Panc1 (cell line): Measurements from ENCODE around the gene FSHR. TPM values are rescaled to one million over a fixed set of nuclear protein-coding genes. Genes with fewer than 3 reads are reported as not detected.

Experiments used
- ATAC-seq: fragments of 200-7000 bp; cut with Tn5 transposase; 2 replicates; pipeline ENCODE4 v1.9.1; 2020; ENCODE audit warnings: mild to moderate bottlenecking, moderate library complexity
- BruUV-seq: library from RNA; stranded (reverse); fragments of 400-500 nt; replicated peaks from 2 replicates; lab custom pipeline; 2021; lab: Mats Ljungman, UMichigan
- CTCF ChIA-PET: fragments of 300-600 bp; sonication (Branson Sonifier 250); formaldehyde crosslinking; loops from one replicate; lab custom pipeline; 2022; ENCODE audit warnings: antibody characterized with exemption; lab: Charles Lee
- POLR2A ChIA-PET: fragments of 300-600 bp; sonication (Branson Sonifier 250); formaldehyde crosslinking; loops from one replicate; lab custom pipeline; 2022; ENCODE audit warnings: antibody characterized with exemption; lab: Charles Lee
- DNase-seq: peaks from one replicate; pipeline ENCODE4 v3.0.0-alpha.2; 2010; ENCODE audit warnings: low read depth, low spot score
- H3K27ac ChIP-seq: 2 replicates; pipeline ENCODE4 v1.5.1; 2011; ENCODE audit warnings: mild to moderate bottlenecking, low read length, inconsistent platforms
- H3K27me3 ChIP-seq: fragments of 200-500 bp; sonication (Bioruptor generic); 2 replicates; pipeline ENCODE4 v1.6.0; 2014; ENCODE audit warnings: low read length, inconsistent platforms; ENCODE audit not compliant: control insufficient read depth, insufficient read depth
- H3K36me3 ChIP-seq: fragments of 200-500 bp; sonication (Bioruptor generic); 2 replicates; pipeline ENCODE4 v1.5.1; 2014; ENCODE audit warnings: inconsistent platforms, mild to moderate bottlenecking, low read length, moderate library complexity; ENCODE audit not compliant: control insufficient read depth, insufficient read depth
- H3K4me1 ChIP-seq: 2 replicates; pipeline ENCODE4 v1.5.1; 2011; ENCODE audit warnings: inconsistent platforms, mild to moderate bottlenecking, low read length, moderate library complexity; ENCODE audit not compliant: control insufficient read depth, insufficient read depth
- H3K4me3 ChIP-seq, 2 experiments: 2 replicates each; pipeline ENCODE4 v1.5.1; 2011 to 2012; ENCODE audit warnings: low read depth in 2 of 2, low read length in 2 of 2, mild to moderate bottlenecking in 2 of 2, inconsistent platforms in 1 of 2, moderate library complexity in 1 of 2
- H3K9me3 ChIP-seq: fragments of 200-500 bp; sonication (Bioruptor generic); 2 replicates; pipeline ENCODE4 v1.5.1; 2014; ENCODE audit warnings: low read depth, mild to moderate bottlenecking, inconsistent platforms, low read length, moderate library complexity; ENCODE audit not compliant: control insufficient read depth, insufficient read depth
- POLR2AphosphoS5 ChIP-seq: IDR thresholded peaks from 2 replicates; pipeline ENCODE4 v1.6.1; 2012; ENCODE audit warnings: mild to moderate bottlenecking, low read depth, low read length, moderate library complexity
- REST ChIP-seq, 2 experiments: IDR thresholded peaks; 2 replicates each; pipeline ENCODE4 v1.6.1; 2011 to 2012; ENCODE audit warnings: low read depth in 2 of 2, control low read depth in 1 of 2, low read length in 1 of 2, mild to moderate bottlenecking in 1 of 2, moderate library complexity in 1 of 2; ENCODE audit not compliant: insufficient read depth in 1 of 2
- SIN3A ChIP-seq: IDR thresholded peaks from 2 replicates; pipeline ENCODE4 v1.6.1; 2012; ENCODE audit warnings: low read depth, mild to moderate bottlenecking, low read length, moderate library complexity, borderline replicate concordance; ENCODE audit not compliant: insufficient read depth
- TCF7L2 ChIP-seq: IDR thresholded peaks from 2 replicates; pipeline ENCODE4 v1.6.1; 2011; ENCODE audit warnings: mild to moderate bottlenecking, low read depth, low read length, inconsistent platforms
- in situ Hi-C: cut with HindIII; loops from 2 replicates; pipeline ENCODE4 v1.10.0; 2016; ENCODE audit warnings: low sequenced_read_pairs, low pct_unique_long_range_greater_than_20kb
- intact Hi-C: fragments of 100-400 bp; cut with micrococcal nuclease; formaldehyde crosslinking; loops from one replicate; pipeline ENCODE4 v1.10.0; 2022; ENCODE audit not compliant: unreplicated experiment
- total RNA-seq: library from RNA; stranded (reverse); gene quantifications from one replicate; pipeline ENCODE4 v1.2.1, GENCODE V29; 2021; ENCODE audit not compliant: unreplicated experiment
- TF ChIP-seq, protein P1 (sequence below): fragments of 450-650 bp; IDR thresholded peaks from 2 replicates; pipeline ENCODE4 v1.5.1; 2017; ENCODE audit warnings: mild to moderate bottlenecking

The FSHR gene
- total RNA-seq, 1 experiment from 2014 or later = not detected

GRCh38 chr2:48954311-48954710 is 200.0 kb downstream of the FSHR start:
- ChIA-PET POLR2A (no interaction called here), CTCF (no interaction called here)
- no peak overlapping the region for H3K4me3 ChIP-seq
- no peak for DNase-seq
- H3K36me3 ChIP-seq = no peaks in the 10 kb centered on the region
- no peaks in the 10 kb centered on the region for H3K27me3 ChIP-seq
- no peaks in the 10 kb centered on the region for H3K9me3 ChIP-seq
- in situ Hi-C loops = no loop called here
- no TSS peak for BruUV-seq
- intact Hi-C loops = no loop called here
- ATAC-seq = no peak
- TF ChIP-seq, protein P1, sequence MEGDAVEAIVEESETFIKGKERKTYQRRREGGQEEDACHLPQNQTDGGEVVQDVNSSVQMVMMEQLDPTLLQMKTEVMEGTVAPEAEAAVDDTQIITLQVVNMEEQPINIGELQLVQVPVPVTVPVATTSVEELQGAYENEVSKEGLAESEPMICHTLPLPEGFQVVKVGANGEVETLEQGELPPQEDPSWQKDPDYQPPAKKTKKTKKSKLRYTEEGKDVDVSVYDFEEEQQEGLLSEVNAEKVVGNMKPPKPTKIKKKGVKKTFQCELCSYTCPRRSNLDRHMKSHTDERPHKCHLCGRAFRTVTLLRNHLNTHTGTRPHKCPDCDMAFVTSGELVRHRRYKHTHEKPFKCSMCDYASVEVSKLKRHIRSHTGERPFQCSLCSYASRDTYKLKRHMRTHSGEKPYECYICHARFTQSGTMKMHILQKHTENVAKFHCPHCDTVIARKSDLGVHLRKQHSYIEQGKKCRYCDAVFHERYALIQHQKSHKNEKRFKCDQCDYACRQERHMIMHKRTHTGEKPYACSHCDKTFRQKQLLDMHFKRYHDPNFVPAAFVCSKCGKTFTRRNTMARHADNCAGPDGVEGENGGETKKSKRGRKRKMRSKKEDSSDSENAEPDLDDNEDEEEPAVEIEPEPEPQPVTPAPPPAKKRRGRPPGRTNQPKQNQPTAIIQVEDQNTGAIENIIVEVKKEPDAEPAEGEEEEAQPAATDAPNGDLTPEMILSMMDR = no peak
- no peak for TF ChIP-seq TCF7L2
- TF ChIP-seq REST (IDR thresholded peaks at IDR 0.05; ENCODE audit: insufficient read depth in 1 of 2, low read depth in 2 of 2, low read length in 1 of 2) = no peak
- no peak for TF ChIP-seq SIN3A
- TF ChIP-seq POLR2AphosphoS5 = no peak
- H3K27ac ChIP-seq = no peak overlapping the region
- no peaks in the 10 kb centered on the region for H3K4me1 ChIP-seq

DNA sequence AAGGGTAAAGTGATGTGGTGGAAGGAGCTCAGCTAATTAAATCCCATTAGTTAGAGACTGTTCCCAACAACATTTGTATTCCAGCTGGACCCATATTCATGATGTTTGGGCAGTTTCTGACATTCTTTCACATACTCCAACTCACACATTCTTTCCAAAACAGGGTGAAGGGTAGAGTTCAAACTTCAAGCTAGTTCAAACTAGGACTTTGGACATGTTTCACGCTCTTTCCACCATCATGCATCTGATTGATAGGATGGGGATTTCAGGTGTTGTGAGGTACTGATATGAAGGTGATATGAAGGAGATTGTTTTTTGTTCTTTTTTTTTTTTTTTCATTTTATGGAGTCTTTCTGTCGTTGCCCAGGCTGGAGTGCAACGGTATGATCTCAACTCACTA is 201.7 kb downstream of the FSHR start:
- no peak overlapping the region for H3K27ac ChIP-seq
- no peaks in the 10 kb centered on the region for H3K36me3 ChIP-seq
- H3K4me3 ChIP-seq = no peak overlapping the region
- TF ChIP-seq REST (IDR thresholded peaks at IDR 0.05; ENCODE audit: insufficient read depth in 1 of 2, low read depth in 2 of 2, low read length in 1 of 2) (no peak), POLR2AphosphoS5 (no peak), TCF7L2 (no peak), SIN3A (no peak)
- TF ChIP-seq, protein P1 = no peak
- H3K27me3 ChIP-seq = no peaks in the 10 kb centered on the region
- H3K9me3 ChIP-seq = no peaks in the 10 kb centered on the region
- DNase-seq (no peak), ATAC-seq (no peak)
- intact Hi-C loops = no loop called here
- ChIA-PET POLR2A (no interaction called here), CTCF (no interaction called here)
- H3K4me1 ChIP-seq = no peaks in the 10 kb centered on the region
- BruUV-seq = no TSS peak
- in situ Hi-C loops = no loop called here
